Tibial nerve (tissue), 4 donors: ENCODE data around the gene NSUN2.

Experiments
- EP300 ChIP-seq, 2 donors: sonication (generic); formaldehyde crosslinking; IDR thresholded peaks; one replicate each; pipeline ENCODE4 v1.6.1; 2017; ENCODE audit warnings: antibody characterized with exemption in 2 of 2, mild to moderate bottlenecking in 1 of 2
- POLR2A ChIP-seq, 2 donors: fragments of 450-650 bp; IDR thresholded peaks; one replicate each; pipeline ENCODE4 v1.6.1; 2017; ENCODE audit warnings: antibody characterized with exemption in 2 of 2, mild to moderate bottlenecking in 2 of 2, moderate library complexity in 2 of 2
- TF ChIP-seq, protein P1 (sequence below), 5 experiments: fragments of 200-600 bp in 3 of 5; fragments of 450-650 bp in 2 of 5; sonication (generic) in 3 of 5; IDR thresholded peaks; one replicate each; pipeline ENCODE4 v1.5.1; 2016 to 2019; ENCODE audit warnings: antibody characterized with exemption in 5 of 5, mild to moderate bottlenecking in 3 of 5, moderate library complexity in 2 of 5

DNA sequence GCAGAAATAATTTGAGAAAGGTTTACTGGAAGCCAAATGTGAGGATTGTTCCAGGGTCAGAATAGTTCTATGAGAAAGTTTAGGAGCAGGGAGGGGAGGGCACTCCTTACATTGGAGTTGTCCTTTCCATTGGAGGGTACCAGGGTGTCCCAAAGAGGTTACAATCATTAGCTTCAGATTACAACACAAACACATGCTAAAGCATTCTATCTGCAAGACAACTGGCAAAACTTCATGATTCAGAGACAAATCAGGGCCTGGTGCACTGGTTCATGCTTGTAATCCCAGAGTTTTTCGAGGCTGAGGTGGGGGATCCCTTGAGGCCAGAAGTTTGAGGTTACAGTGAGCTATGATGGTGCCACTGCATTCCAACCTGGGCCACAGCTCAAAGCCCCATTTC is 51.8 kb downstream of the NSUN2 start:
- TF ChIP-seq, protein P1, sequence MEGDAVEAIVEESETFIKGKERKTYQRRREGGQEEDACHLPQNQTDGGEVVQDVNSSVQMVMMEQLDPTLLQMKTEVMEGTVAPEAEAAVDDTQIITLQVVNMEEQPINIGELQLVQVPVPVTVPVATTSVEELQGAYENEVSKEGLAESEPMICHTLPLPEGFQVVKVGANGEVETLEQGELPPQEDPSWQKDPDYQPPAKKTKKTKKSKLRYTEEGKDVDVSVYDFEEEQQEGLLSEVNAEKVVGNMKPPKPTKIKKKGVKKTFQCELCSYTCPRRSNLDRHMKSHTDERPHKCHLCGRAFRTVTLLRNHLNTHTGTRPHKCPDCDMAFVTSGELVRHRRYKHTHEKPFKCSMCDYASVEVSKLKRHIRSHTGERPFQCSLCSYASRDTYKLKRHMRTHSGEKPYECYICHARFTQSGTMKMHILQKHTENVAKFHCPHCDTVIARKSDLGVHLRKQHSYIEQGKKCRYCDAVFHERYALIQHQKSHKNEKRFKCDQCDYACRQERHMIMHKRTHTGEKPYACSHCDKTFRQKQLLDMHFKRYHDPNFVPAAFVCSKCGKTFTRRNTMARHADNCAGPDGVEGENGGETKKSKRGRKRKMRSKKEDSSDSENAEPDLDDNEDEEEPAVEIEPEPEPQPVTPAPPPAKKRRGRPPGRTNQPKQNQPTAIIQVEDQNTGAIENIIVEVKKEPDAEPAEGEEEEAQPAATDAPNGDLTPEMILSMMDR (IDR thresholded peaks at IDR 0.05) = no peak
- no peak for TF ChIP-seq POLR2A (IDR thresholded peaks at IDR 0.05)
- TF ChIP-seq EP300 (IDR thresholded peaks at IDR 0.05) = no peak
